H1 (cell line): ENCODE data around the gene CRB2. TPM values are rescaled to one million over a fixed set of nuclear protein-coding genes. Genes with fewer than 3 reads are reported as not detected.

ENCODE experiments used
- CTCF ChIA-PET: fragments of 300-600 bp; sonication (Branson Sonifier 250); formaldehyde crosslinking; loops from one replicate; lab custom pipeline; 2021; ENCODE audit not compliant: partially characterized antibody; lab: Charles Lee
- POLR2A ChIA-PET: fragments of 300-600 bp; sonication (Branson Sonifier 250); formaldehyde crosslinking; loops from one replicate; lab custom pipeline; 2021; ENCODE audit warnings: inconsistent platforms; ENCODE audit not compliant: partially characterized antibody; lab: Charles Lee
- DNase-seq, 2 experiments: peaks; one replicate each; pipeline versions ENCODE4 v3.0.0 to v3.0.0-alpha.2; 2010 to 2022; ENCODE audit warnings: low spot score in 2 of 2, low read depth in 1 of 2, mixed read lengths in 1 of 2
- FAIRE-seq: peaks from 2 replicates; lab custom pipeline; 2011; peaks lifted over from hg19 to GRCh38; lab: Jason Lieb, UNC
- H2AFZ ChIP-seq: 2 replicates; pipeline ENCODE4 v1.8.1; 2012; ENCODE audit warnings: low read length, inconsistent platforms
- H2AK5ac ChIP-seq: 2 replicates; pipeline ENCODE4 v1.6.1; 2013; ENCODE audit warnings: low read depth, low read length
- H2BK120ac ChIP-seq: replicated peaks from 2 replicates; pipeline ENCODE3; 2013; ENCODE audit warnings: low read depth, low read length, inconsistent platforms
- H2BK12ac ChIP-seq: 2 replicates; pipeline ENCODE4 v1.6.1; 2013; ENCODE audit warnings: low read depth, low read length
- H2BK15ac ChIP-seq: 2 replicates; pipeline ENCODE4 v1.6.1; 2013; ENCODE audit warnings: low read length
- H2BK20ac ChIP-seq: 2 replicates; pipeline ENCODE4 v1.6.1; 2013; ENCODE audit warnings: low read length
- H2BK5ac ChIP-seq: 2 replicates; pipeline ENCODE4 v1.6.1; 2013; ENCODE audit warnings: low read depth, low read length
- H3K14ac ChIP-seq: 2 replicates; pipeline ENCODE4 v1.6.1; 2013; ENCODE audit warnings: inconsistent platforms; ENCODE audit not compliant: insufficient read length
- H3K18ac ChIP-seq: 2 replicates; pipeline ENCODE4 v1.6.1; 2013; ENCODE audit warnings: low read length; ENCODE audit errors: extremely low read depth
- H3K23ac ChIP-seq: 2 replicates; pipeline ENCODE4 v1.6.1; 2013; ENCODE audit warnings: inconsistent platforms; ENCODE audit not compliant: insufficient read length
- H3K23me2 ChIP-seq: 2 replicates; pipeline ENCODE4 v1.6.1; 2013; ENCODE audit warnings: low read depth, low read length
- H3K27ac ChIP-seq: 2 replicates; pipeline ENCODE4 v1.6.1; 2011; ENCODE audit warnings: low read depth, low read length, inconsistent platforms
- H3K27me3 ChIP-seq, 4 experiments: replicated peaks in 1 of 4; 1 replicate in 1 of 4; 2 replicates in 3 of 4; pipeline versions ENCODE4 v1.6.1 to v1.8.1; 2011 to 2013; ENCODE audit warnings: low read length in 3 of 4, mild to moderate bottlenecking in 3 of 4, inconsistent platforms in 2 of 4, mixed read lengths in 2 of 4, moderate library complexity in 1 of 4; ENCODE audit not compliant: control insufficient read depth in 3 of 4, insufficient read depth in 3 of 4; ENCODE audit errors: extremely low read depth in 1 of 4
- H3K36me3 ChIP-seq, 4 experiments: 2 replicates each; pipeline versions ENCODE4 v1.6.1 to v1.8.1; 2011 to 2013; ENCODE audit warnings: mild to moderate bottlenecking in 4 of 4, low read length in 3 of 4, moderate library complexity in 2 of 4, control low read depth in 1 of 4, inconsistent platforms in 1 of 4; ENCODE audit not compliant: insufficient read depth in 4 of 4, control insufficient read depth in 2 of 4
- H3K4ac ChIP-seq: replicated peaks from 2 replicates; pipeline ENCODE3; 2013; ENCODE audit warnings: low read length, low read depth, mixed read lengths, inconsistent platforms; ENCODE audit not compliant: insufficient read length
- H3K4me1 ChIP-seq, 4 experiments: replicated peaks in 1 of 4; 1 replicate in 1 of 4; 2 replicates in 3 of 4; pipeline versions ENCODE4 v1.6.1 to v1.8.1; 2011 to 2013; ENCODE audit warnings: low read length in 3 of 4, inconsistent platforms in 2 of 4, mixed read lengths in 1 of 4; ENCODE audit not compliant: insufficient read depth in 4 of 4, control insufficient read depth in 3 of 4
- H3K4me2 ChIP-seq, 2 experiments: 2 replicates each; pipeline versions ENCODE4 v1.6.1 to v1.8.1; 2011 to 2013; ENCODE audit warnings: low read depth in 2 of 2, low read length in 2 of 2, control low read depth in 1 of 2, inconsistent platforms in 1 of 2, mild to moderate bottlenecking in 1 of 2; ENCODE audit not compliant: insufficient read depth in 1 of 2
- H3K4me3 ChIP-seq, 4 experiments: fragments of 200-600, 300-600 bp in 1 of 4; sonication (generic), shearing (Covaris generic), sonication (Bioruptor Twin) in 1 of 4; 2 replicates each; pipeline versions ENCODE4 v1.5.1 to v1.8.1; 2011 to 2016; ENCODE audit warnings: low read length in 4 of 4, low read depth in 3 of 4, control low read depth in 2 of 4, inconsistent platforms in 2 of 4, mild to moderate bottlenecking in 2 of 4, mixed read lengths in 1 of 4, moderate library complexity in 1 of 4; ENCODE audit not compliant: insufficient read depth in 2 of 4; ENCODE audit errors: extremely low read depth in 1 of 4
- H3K56ac ChIP-seq: replicated peaks from 2 replicates; pipeline ENCODE3; 2013; ENCODE audit warnings: low read depth, mild to moderate bottlenecking, mixed read lengths, low read length, inconsistent platforms; ENCODE audit not compliant: insufficient read length
- H3K79me1 ChIP-seq: 2 replicates; pipeline ENCODE4 v1.6.1; 2013; ENCODE audit warnings: low read depth, low read length, control low read depth
- H3K79me2 ChIP-seq, 2 experiments: 2 replicates each; pipeline versions ENCODE4 v1.6.1 to v1.8.1; 2012 to 2013; ENCODE audit warnings: low read length in 2 of 2, mild to moderate bottlenecking in 2 of 2, inconsistent platforms in 1 of 2; ENCODE audit not compliant: insufficient read depth in 2 of 2, control insufficient read depth in 1 of 2
- H3K9ac ChIP-seq, 4 experiments: replicated peaks in 1 of 4; 1 replicate in 1 of 4; 2 replicates in 3 of 4; pipeline versions ENCODE4 v1.6.1 to v1.8.1; 2011 to 2013; ENCODE audit warnings: low read depth in 3 of 4, low read length in 3 of 4, control low read depth in 2 of 4, mild to moderate bottlenecking in 2 of 4, moderate library complexity in 2 of 4, inconsistent platforms in 1 of 4; ENCODE audit errors: extremely low read depth in 1 of 4
- H3K9me3 ChIP-seq, 2 experiments: 2 replicates each; pipeline versions ENCODE4 v1.6.1 to v1.8.1; 2012 to 2013; ENCODE audit warnings: mild to moderate bottlenecking in 2 of 2, moderate library complexity in 2 of 2, control low read depth in 1 of 2, inconsistent platforms in 1 of 2, low read depth in 1 of 2, low read length in 1 of 2, mixed read lengths in 1 of 2; ENCODE audit not compliant: insufficient read depth in 2 of 2
- H4K20me1 ChIP-seq, 2 experiments: replicated peaks in 1 of 2; 2 replicates each; pipeline versions ENCODE3 to v1.8.1; 2011 to 2013; ENCODE audit warnings: inconsistent platforms in 2 of 2, low read length in 2 of 2, mild to moderate bottlenecking in 1 of 2; ENCODE audit not compliant: insufficient read depth in 2 of 2, control insufficient read depth in 1 of 2
- H4K5ac ChIP-seq: 2 replicates; pipeline ENCODE4 v1.6.1; 2013; ENCODE audit warnings: low read length, low read depth, mixed read lengths, inconsistent platforms; ENCODE audit not compliant: insufficient read length
- H4K8ac ChIP-seq: 2 replicates; pipeline ENCODE4 v1.8.0; 2013; ENCODE audit warnings: mild to moderate bottlenecking, moderate library complexity, low read length, inconsistent platforms; ENCODE audit not compliant: insufficient read depth; ENCODE audit errors: extremely low read depth
- H4K91ac ChIP-seq: replicated peaks from 2 replicates; pipeline ENCODE3; 2013; ENCODE audit warnings: low read length, mixed read lengths, inconsistent platforms; ENCODE audit not compliant: insufficient read length
- CREB1 ChIP-seq: IDR thresholded peaks from 2 replicates; pipeline ENCODE4 v1.6.1; 2012; ENCODE audit warnings: inconsistent platforms
- POLR2AphosphoS5 ChIP-seq: IDR thresholded peaks from 2 replicates; pipeline ENCODE4 v1.6.1; 2011; ENCODE audit warnings: low read depth, low read length
- SP4 ChIP-seq: IDR thresholded peaks from 2 replicates; pipeline ENCODE4 v1.6.1; 2012; ENCODE audit warnings: low read length, inconsistent platforms
- TBP ChIP-seq: IDR thresholded peaks from 2 replicates; pipeline ENCODE4 v1.6.1; 2011; ENCODE audit warnings: low read depth, low read length, improper control_type of control experiment
- WGBS, 2 experiments: shearing (Covaris generic) in 1 of 2; methylation state at CpG; one replicate each; pipeline versions ENCODE4 v1.1.6 to v1.1.7; 2013 to 2015; ENCODE audit warnings: low lambda C conversion rate in 2 of 2, mixed read lengths in 2 of 2, inconsistent platforms in 1 of 2, low coverage in 1 of 2, missing lambda C conversion rate in 1 of 2; ENCODE audit not compliant: insufficient replicate concordance in 2 of 2, insufficient coverage in 1 of 2, insufficient read length in 1 of 2; ENCODE audit errors: extremely low coverage in 1 of 2, missing lambda C conversion rate in 1 of 2; 5-methylcytosine and 5-hydroxymethylcytosine counted together
- polyA plus RNA-seq, 7 experiments: library from polyadenylated mRNA; depleted of rRNA in 3 of 7; stranded (reverse) in 5 of 7; unstranded in 2 of 7; fragments of >200 nt in 5 of 7; fragments of 200-250 nt in 2 of 7; gene quantifications; 1 replicate in 5 of 7; 2 replicates in 1 of 7; 4 replicates in 1 of 7; pipeline versions ENCODE4 v1.2.1 to v1.2.3, GENCODE V29; 2011 to 2013; ENCODE audit warnings: missing spikeins in 2 of 7, mixed read lengths in 2 of 7
- total RNA-seq: library from RNA; stranded (reverse); fragmentation: NEBNext Ultra II Directional; extraction: Animal tissue kit (Norgen Biotek cat#: 25700); gene quantifications from 2 replicates; pipeline ENCODE4 v1.2.1, GENCODE V29; 2021
- TF ChIP-seq, protein P1 (sequence below): IDR thresholded peaks from 2 replicates; pipeline ENCODE4 v1.6.1; 2011; ENCODE audit warnings: low read depth, mild to moderate bottlenecking, low read length; ENCODE audit not compliant: insufficient read depth
- TF ChIP-seq, protein P2 (sequence below): IDR thresholded peaks from 2 replicates; pipeline ENCODE4 v1.6.1; 2012; ENCODE audit warnings: inconsistent platforms
- TF ChIP-seq, protein P3 (sequence below): IDR thresholded peaks from 2 replicates; pipeline ENCODE4 v1.6.1; 2012; ENCODE audit warnings: inconsistent platforms
- TF ChIP-seq, protein P4 (sequence below): IDR thresholded peaks from 2 replicates; pipeline ENCODE4 v1.6.1; 2012; ENCODE audit warnings: low read length, inconsistent platforms
- TF ChIP-seq, protein P5 (sequence below): IDR thresholded peaks from 2 replicates; pipeline ENCODE4 v1.6.1; 2011; ENCODE audit warnings: low read length, improper control_type of control experiment

The CRB2 gene
- total and polyA plus RNA-seq, 2 of the 8 experiments (the other 6 are each of a cell fraction or from before 2014, with no cell fraction given) = 4.0 to 8.4 TPM

DNA sequence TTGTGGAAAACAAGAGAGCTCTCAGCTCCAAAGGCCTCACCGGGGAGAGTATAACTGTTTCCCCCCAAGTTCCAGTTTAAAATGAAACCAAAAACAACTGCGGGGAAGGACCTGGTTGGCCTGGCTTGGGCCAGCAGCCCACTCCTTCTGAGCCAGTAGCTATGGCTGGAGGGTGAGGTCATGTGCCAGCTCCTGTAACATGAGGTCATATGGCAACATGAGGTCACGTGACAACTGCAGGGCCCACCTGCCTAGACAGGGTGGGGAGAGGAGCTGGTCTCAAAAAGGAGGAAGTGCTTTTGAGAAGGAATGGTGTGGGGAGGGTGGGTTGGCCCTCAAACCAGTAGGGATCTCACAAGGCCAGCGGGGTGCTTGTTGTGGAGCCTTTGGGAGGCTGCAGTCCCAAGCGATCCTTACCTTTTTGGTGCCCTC is 29.3 kb upstream of the CRB2 start:
- peak overlapping the region; percentile 86 for H2AFZ ChIP-seq
- no peak overlapping the region; the same call in 1 of the 2 replicates for H4K8ac ChIP-seq
- 87% methylated on average over 5 of the region's 5 CpGs; no CpG with 5 or more reads in 1 of the 2 experiments for WGBS, 2 experiments
- DNase-seq = no peak
- no peaks in the 10 kb centered on the region for H3K36me3 ChIP-seq
- H3K4me2 ChIP-seq = no peak overlapping the region
- no peak overlapping the region for H3K23ac ChIP-seq
- H2AK5ac ChIP-seq = no peak overlapping the region
- no peak overlapping the region for H4K91ac ChIP-seq
- CTCF ChIA-PET = interaction anchor here (0.8 to 2.0 kb wide), 6 partner anchors 10 to 198 kb away, joined by 3 to 15 read pairs (median 3); no protein-coding TSS in a partner anchor
- no peak for FAIRE-seq
- H2BK15ac ChIP-seq = no peak overlapping the region; the same call in 1 of the 2 replicates
- no peak overlapping the region for H2BK120ac ChIP-seq
- H3K79me1 ChIP-seq = no peaks in the 10 kb centered on the region
- H4K5ac ChIP-seq = no peak overlapping the region
- H2BK12ac ChIP-seq = no peak overlapping the region
- H3K27ac ChIP-seq = no peak overlapping the region
- H3K23me2 ChIP-seq = no peaks in the 10 kb centered on the region; the same call in 1 of the 2 replicates
- POLR2A ChIA-PET = interaction anchor here (1.5 kb wide), 1 partner anchor 10 kb away, joined by 4 read pairs; no protein-coding TSS in a partner anchor
- H3K14ac ChIP-seq = no peak overlapping the region
- no peaks in the 10 kb centered on the region for H4K20me1 ChIP-seq
- no peak overlapping the region for H3K4ac ChIP-seq
- H3K79me2 ChIP-seq = no peaks in the 10 kb centered on the region
- H3K27me3 ChIP-seq = peaks cover 0 to 5% (median 0%) of the 10 kb centered on the region in 4 experiments; a peak in 1 of 7 replicates
- H3K56ac ChIP-seq = no peak overlapping the region
- no peak overlapping the region for H3K4me3 ChIP-seq
- peaks cover 0 to 13% (median 6%) of the 10 kb centered on the region in 4 experiments; a peak in 6 of 7 replicates for H3K4me1 ChIP-seq
- H3K18ac ChIP-seq = no peak overlapping the region
- H3K9ac ChIP-seq = no peak overlapping the region
- H3K9me3 ChIP-seq = no peaks in the 10 kb centered on the region
- TF ChIP-seq, protein P1, sequence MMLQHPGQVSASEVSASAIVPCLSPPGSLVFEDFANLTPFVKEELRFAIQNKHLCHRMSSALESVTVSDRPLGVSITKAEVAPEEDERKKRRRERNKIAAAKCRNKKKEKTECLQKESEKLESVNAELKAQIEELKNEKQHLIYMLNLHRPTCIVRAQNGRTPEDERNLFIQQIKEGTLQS = peak; percentile 64; the same call in 1 of the 2 replicates
- no peak for TF ChIP-seq POLR2AphosphoS5
- no peak for TF ChIP-seq TBP
- peak; percentile 47; the same call in 1 of the 2 replicates for TF ChIP-seq SP4
- TF ChIP-seq, protein P2, sequence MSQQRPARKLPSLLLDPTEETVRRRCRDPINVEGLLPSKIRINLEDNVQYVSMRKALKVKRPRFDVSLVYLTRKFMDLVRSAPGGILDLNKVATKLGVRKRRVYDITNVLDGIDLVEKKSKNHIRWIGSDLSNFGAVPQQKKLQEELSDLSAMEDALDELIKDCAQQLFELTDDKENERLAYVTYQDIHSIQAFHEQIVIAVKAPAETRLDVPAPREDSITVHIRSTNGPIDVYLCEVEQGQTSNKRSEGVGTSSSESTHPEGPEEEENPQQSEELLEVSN = peak; percentile 74
- TF ChIP-seq, protein P3, sequence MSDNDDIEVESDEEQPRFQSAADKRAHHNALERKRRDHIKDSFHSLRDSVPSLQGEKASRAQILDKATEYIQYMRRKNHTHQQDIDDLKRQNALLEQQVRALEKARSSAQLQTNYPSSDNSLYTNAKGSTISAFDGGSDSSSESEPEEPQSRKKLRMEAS = peak; percentile 91
- TF ChIP-seq, protein P4, sequence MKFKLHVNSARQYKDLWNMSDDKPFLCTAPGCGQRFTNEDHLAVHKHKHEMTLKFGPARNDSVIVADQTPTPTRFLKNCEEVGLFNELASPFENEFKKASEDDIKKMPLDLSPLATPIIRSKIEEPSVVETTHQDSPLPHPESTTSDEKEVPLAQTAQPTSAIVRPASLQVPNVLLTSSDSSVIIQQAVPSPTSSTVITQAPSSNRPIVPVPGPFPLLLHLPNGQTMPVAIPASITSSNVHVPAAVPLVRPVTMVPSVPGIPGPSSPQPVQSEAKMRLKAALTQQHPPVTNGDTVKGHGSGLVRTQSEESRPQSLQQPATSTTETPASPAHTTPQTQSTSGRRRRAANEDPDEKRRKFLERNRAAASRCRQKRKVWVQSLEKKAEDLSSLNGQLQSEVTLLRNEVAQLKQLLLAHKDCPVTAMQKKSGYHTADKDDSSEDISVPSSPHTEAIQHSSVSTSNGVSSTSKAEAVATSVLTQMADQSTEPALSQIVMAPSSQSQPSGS = peak; percentile 51; the same call in 1 of the 2 replicates
- peak; percentile 73 for TF ChIP-seq CREB1
- TF ChIP-seq, protein P5, sequence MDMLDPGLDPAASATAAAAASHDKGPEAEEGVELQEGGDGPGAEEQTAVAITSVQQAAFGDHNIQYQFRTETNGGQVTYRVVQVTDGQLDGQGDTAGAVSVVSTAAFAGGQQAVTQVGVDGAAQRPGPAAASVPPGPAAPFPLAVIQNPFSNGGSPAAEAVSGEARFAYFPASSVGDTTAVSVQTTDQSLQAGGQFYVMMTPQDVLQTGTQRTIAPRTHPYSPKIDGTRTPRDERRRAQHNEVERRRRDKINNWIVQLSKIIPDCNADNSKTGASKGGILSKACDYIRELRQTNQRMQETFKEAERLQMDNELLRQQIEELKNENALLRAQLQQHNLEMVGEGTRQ = peak; percentile 87
- H2BK20ac ChIP-seq = no peak overlapping the region
- H2BK5ac ChIP-seq = no peak overlapping the region
